Prostate gland (tissue), 2 donors: Measurements from ENCODE around the gene TOMM40L.

Experiments
- POLR2A ChIP-seq: fragments of 450-650 bp; IDR thresholded peaks from one replicate; pipeline ENCODE4 v1.6.1; 2016; ENCODE audit warnings: antibody characterized with exemption, mild to moderate bottlenecking
- POLR2AphosphoS5 ChIP-seq: sonication (generic); formaldehyde crosslinking; IDR thresholded peaks from one replicate; pipeline ENCODE4 v1.6.1; 2017; ENCODE audit warnings: antibody characterized with exemption
- TF ChIP-seq, protein P1 (sequence below), 4 experiments: fragments of 200-600 bp in 2 of 4; fragments of 450-650 bp in 2 of 4; sonication (generic) in 2 of 4; IDR thresholded peaks; 1 replicate in 3 of 4; 2 replicates in 1 of 4; pipeline ENCODE4 v1.5.1; 2016 to 2019; ENCODE audit warnings: antibody characterized with exemption in 4 of 4, mild to moderate bottlenecking in 2 of 4, moderate library complexity in 2 of 4

DNA sequence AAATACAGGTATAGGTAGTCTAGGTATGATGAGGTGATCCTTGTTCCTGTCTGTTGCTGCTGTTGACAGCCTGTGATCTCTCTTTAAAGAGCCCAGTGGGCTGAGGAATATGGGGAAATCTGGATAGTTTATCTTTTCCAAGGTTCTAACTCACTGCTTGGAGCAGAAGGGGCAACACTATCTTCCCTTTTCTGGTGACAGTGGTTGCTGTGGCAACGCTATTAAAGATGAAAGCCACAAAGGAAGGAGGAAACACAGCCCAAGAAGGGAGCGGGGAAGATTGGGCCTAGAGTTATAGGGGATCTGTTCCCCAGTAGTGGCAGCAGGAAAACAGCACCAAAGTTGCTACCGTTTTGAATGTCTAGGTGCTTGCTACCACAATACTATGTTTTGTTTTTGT is 41.5 kb downstream of the TOMM40L start:
- TF ChIP-seq, protein P1, sequence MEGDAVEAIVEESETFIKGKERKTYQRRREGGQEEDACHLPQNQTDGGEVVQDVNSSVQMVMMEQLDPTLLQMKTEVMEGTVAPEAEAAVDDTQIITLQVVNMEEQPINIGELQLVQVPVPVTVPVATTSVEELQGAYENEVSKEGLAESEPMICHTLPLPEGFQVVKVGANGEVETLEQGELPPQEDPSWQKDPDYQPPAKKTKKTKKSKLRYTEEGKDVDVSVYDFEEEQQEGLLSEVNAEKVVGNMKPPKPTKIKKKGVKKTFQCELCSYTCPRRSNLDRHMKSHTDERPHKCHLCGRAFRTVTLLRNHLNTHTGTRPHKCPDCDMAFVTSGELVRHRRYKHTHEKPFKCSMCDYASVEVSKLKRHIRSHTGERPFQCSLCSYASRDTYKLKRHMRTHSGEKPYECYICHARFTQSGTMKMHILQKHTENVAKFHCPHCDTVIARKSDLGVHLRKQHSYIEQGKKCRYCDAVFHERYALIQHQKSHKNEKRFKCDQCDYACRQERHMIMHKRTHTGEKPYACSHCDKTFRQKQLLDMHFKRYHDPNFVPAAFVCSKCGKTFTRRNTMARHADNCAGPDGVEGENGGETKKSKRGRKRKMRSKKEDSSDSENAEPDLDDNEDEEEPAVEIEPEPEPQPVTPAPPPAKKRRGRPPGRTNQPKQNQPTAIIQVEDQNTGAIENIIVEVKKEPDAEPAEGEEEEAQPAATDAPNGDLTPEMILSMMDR (IDR thresholded peaks at IDR 0.05): no peak
- TF ChIP-seq POLR2A (no peak), POLR2AphosphoS5 (no peak)
